ENCODE data around the gene ASTN2.

- no peak for TF ChIP-seq TAF1 (IDR thresholded peaks at IDR 0.05; ENCODE audit: borderline replicate concordance, insufficient read depth, low read length)
- no peak for TF ChIP-seq POLR2AphosphoS5 (IDR thresholded peaks at IDR 0.05; ENCODE audit: low read depth, low read length)
- no peak for TF ChIP-seq REST (IDR thresholded peaks at IDR 0.05; ENCODE audit: insufficient read depth in 1 of 2, low read depth in 2 of 2, low read length in 2 of 2)
- TF ChIP-seq SIN3A (IDR thresholded peaks at IDR 0.05; ENCODE audit: borderline replicate concordance, insufficient read depth, low read length), result no peak
Measured at GRCh38 chr9:116928884-116929283, 486.0 kb downstream of the ASTN2 start.

All from PFSK-1 (cell line).